M059J (cell line): ENCODE data around the gene CLVS2. TPM values are rescaled to one million over a fixed set of nuclear protein-coding genes. Genes with fewer than 3 reads are reported as not detected.

Source experiments
- total RNA-seq: library from RNA; depleted of rRNA; stranded (reverse); fragments of >200 nt; shearing (Covaris generic); gene quantifications from 2 replicates; pipeline ENCODE4 v1.2.3, GENCODE V29; 2014; rRNA removed

Gene CLVS2
- total RNA-seq, 1 experiment from 2014 or later = not detected

Other genes with a start within 250 kb of the CLVS2 start
- gene FABP7, start 216.5 kb upstream of the CLVS2 start, total RNA-seq = not detected in 2 replicates
- 3.1 and 7.2 TPM in 2 replicates for gene SMPDL3A, start 207.0 kb upstream of the CLVS2 start, total RNA-seq